ENCODE measurements around the gene EIF5A. TPM values are rescaled to one million over a fixed set of nuclear protein-coding genes. Genes with fewer than 3 reads are reported as not detected.
A peak's percentile ranks its signal among the peaks of the same experiment; 100 is the strongest.

The EIF5A gene
- total and polyA plus RNA-seq, 8 donors, result 104 to 220 (median 187) TPM

DNA sequence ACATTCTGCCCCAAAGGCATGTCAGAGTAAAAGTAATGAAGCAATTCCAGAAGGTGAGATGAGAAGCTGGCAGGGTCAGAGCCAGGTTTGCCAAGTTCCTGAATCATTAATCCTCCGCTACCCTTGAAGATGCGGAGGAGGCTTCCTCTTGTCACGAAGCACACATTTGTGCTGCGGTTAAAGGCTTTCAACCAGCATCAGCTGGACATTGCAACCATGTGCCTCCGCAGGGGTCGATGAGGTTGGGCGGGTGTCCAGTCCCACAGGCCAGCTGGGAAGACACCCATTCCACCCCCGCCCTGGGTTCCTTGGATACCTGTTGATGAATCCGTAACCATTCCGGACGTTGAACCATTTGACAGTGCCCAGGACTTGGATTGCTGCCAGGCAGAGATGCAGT is 14.3 kb upstream of the EIF5A start:
- intact Hi-C loops (cut with DNase I), result loop anchor here in 1 of 3 donors (10.0 kb wide), 1 partner anchor 248 kb away; the partner anchor contains the start of gene SLC16A11
- no peak overlapping the region for H3K4me3 ChIP-seq
- no peak for TF ChIP-seq CTCF (IDR thresholded peaks at IDR 0.05)
- FAIRE-seq, result no peak
- DNase-seq, result peak in 2 of 6 donors; percentile 26 to 69
- H3K27me3 ChIP-seq, result no peaks in the 10 kb centered on the region
- ATAC-seq, result no peak
- no peaks in the 10 kb centered on the region for H3K36me3 ChIP-seq
- WGBS, 2 donors, result 82% methylated on average over 11 of the region's 11 CpGs
- no peak overlapping the region for H3K27ac ChIP-seq
- H3K4me1 ChIP-seq, result peaks cover 0 to 18% (median 13%) of the 10 kb centered on the region in 3 donors
- no peaks in the 10 kb centered on the region for H3K9me3 ChIP-seq

DNA sequence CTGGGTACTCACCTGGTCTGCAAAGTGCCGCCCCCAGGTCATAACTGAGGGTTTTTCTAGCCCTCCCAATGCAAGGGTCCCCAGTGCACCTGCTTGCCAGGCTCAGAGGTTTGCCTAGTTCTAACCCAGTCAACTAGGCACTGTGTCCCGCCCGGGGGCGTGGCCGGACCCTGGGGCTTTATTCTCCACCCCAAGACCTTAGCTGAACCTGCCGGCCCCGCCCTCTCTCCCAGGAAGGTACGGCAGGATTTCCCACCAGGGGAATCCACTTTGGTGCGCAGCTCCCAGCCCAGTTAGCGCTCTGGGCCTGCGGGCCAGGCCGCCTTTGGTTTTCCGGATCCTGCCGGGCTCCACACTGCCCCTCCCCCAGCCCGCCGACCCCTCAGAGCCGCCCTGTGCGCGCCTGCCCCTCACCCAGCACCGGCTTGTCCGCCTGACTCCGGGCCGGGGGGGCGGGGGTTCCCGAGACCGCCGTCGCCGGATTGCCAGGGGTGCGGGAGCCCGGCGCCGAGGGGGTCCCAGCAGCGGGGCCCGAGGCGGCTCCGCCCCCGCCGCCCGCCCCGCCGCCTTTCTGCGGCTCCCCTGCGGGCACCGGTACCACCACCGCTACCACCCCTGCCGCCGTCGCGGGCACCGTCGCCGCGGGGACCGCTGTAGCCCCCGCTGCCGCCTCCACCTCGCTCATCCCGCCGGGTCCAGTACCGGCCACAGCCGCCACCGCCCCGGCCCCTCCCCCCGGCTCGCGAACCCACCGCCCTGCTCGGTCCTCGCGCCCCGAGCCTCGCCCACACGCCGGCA is 13.4 kb upstream of the EIF5A start:
- ATAC-seq (peak in 3 of 4 donors; percentile 10 to 55 (median 18)), FAIRE-seq (no peak), DNase-seq (peak; percentile 48 to 83 (median 66))
- 10 to 12% methylated on average over 32 to 75 of the region's 75 CpGs for WGBS, 2 donors
- H3K36me3 ChIP-seq, result no peaks in the 10 kb centered on the region
- no peaks in the 10 kb centered on the region for H3K9me3 ChIP-seq
- intact Hi-C loops (cut with DNase I), result loop anchor here in 1 of 3 donors (10.0 kb wide), 1 partner anchor 249 kb away; the partner anchor contains the start of gene SLC16A11
- H3K27ac ChIP-seq, result no peak overlapping the region
- H3K4me3 ChIP-seq, result peak overlapping the region in 2 of 4 donors; percentile 26 to 42
- TF ChIP-seq CTCF (IDR thresholded peaks at IDR 0.05), result no peak
- no peaks in the 10 kb centered on the region for H3K27me3 ChIP-seq
- H3K4me1 ChIP-seq, result peaks cover 0 to 18% (median 13%) of the 10 kb centered on the region in 3 donors

DNA sequence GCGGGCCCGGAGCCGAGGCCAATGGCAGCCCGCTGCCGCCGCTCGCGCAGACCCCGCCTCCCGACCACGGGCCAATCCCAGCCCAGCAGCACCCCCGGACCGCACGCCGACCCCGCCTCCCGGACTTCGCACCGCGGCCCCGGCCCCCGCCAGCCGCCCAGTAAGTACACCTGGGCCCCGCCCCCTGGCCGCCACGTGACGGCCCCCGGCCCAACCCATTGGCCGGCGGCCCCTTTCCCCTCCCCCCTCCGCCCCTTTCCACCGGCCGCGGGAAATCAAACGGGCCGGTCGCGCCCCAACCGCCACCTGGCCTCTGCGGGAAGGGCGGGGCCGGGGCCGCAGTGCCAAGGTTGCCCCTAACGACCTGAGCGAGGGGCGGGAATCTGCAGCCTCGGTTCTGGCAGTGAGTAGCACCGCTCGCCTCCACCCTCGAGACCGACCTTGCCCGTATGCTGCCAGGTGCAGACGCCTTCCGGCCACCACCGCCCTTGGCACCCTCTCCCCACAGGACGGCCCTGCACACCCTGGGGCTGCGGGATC is 12.7 kb upstream of the EIF5A start, which contains the start of gene YBX2:
TSS of gene YBX2 (minus strand) at position 26 of the 540 bp plus-strand sequence. CDS start 139 bp downstream, outside the sequence.
- peak within 1 kb of the TSS in 2 of 4 donors; percentile 26 to 42 for H3K4me3 ChIP-seq
- H3K4me1 ChIP-seq, result peaks cover 0 to 18% (median 13%) of the 10 kb centered on the region in 3 donors
- DNase-seq, result peak; percentile 79 to 90 (median 85)
- H3K9me3 ChIP-seq, result no peaks in the 10 kb centered on the region
- TF ChIP-seq CTCF (IDR thresholded peaks at IDR 0.05), result no peak
- 1 to 3% methylated on average over 32 to 57 of the region's 57 CpGs for WGBS, 2 donors
- intact Hi-C loops (cut with DNase I), result loop anchor here in 1 of 3 donors (10.0 kb wide), 1 partner anchor 250 kb away; the partner anchor contains the start of gene SLC16A11
- peak; percentile 77 to 84 (median 82) for ATAC-seq
- FAIRE-seq, result no peak
- H3K27ac ChIP-seq, result no peak within 1 kb of the TSS
- no peaks in the 10 kb centered on the region for H3K36me3 ChIP-seq
- no peaks in the 10 kb centered on the region for H3K27me3 ChIP-seq

DNA sequence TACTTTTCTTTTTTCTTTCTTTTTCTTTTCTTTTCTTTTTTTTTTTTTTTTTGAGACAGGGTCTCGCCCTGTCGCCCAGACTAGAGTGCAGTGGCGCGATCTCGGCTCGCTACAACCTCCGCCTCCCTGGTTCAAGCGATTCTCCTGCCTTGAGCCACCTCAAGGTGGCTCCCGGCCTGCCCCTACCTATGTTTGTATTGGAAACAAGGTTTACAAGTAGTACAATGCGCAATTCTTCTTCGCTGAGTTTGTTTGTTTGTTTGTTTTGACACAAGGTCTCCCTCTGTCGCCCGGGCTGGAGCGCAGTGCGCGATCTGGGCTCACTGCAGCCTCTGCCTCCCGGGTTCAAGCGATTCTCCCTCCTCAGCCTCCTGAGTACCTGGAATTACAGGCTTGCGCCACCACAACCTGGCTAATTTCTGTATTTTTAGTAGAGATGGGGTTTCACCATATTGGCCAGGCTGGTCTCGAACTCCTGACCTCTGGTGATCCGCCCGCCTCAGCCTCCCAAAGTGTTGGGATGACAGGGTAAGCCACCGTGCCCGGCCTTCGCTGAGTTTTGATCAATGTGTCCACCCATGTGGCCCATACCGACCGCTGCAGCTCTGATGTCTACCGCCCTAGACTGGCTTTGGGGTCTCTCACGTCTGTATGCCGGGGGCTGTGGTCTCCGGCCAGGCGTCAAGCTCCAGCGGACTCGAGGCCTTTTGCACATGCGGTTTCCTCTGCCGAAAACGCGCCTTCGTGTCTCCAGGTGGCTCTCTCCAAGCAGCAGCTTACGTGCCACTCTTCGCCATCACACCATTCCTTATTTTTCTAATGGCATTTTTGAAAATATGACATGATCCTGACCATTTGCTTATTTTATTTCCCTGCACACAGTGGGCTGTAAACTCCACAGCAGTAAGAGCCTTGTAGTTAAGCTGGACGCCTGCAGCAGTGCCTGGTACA is 11.9 kb upstream of the EIF5A start:
- intact Hi-C loops (cut with DNase I), result loop anchor here in 1 of 3 donors (10.0 kb wide), 1 partner anchor 251 kb away; the partner anchor contains the start of gene SLC16A11
- H3K36me3 ChIP-seq, result no peaks in the 10 kb centered on the region
- peak overlapping the region in 2 of 4 donors; percentile 26 to 42 for H3K4me3 ChIP-seq
- FAIRE-seq (no peak), ATAC-seq (no peak), DNase-seq (peak in 1 of 6 donors; percentile 25)
- H3K9me3 ChIP-seq, result no peaks in the 10 kb centered on the region
- peaks cover 0 to 18% (median 13%) of the 10 kb centered on the region in 3 donors for H3K4me1 ChIP-seq
- TF ChIP-seq CTCF (IDR thresholded peaks at IDR 0.05), result no peak
- WGBS, 2 donors, result 65 to 66% methylated on average over 41 to 42 of the region's 42 CpGs
- no peak overlapping the region for H3K27ac ChIP-seq
- H3K27me3 ChIP-seq, result no peaks in the 10 kb centered on the region

Measured in pancreas (tissue), 10 donors.